Fibroblast of the conjunctiva (primary cell): ENCODE results near the gene TPGS2.
"Not testable (repeated sequence)": the region's sequence is repeated elsewhere in the genome, so short reads cannot be mapped to it uniquely, and the experiment has no call there.

Experiments used
- DNase-seq: peaks from one replicate; pipeline ENCODE4 v3.0.0-alpha.2; 2010; ENCODE audit warnings: low read depth

TPGS2 gene, protein sequence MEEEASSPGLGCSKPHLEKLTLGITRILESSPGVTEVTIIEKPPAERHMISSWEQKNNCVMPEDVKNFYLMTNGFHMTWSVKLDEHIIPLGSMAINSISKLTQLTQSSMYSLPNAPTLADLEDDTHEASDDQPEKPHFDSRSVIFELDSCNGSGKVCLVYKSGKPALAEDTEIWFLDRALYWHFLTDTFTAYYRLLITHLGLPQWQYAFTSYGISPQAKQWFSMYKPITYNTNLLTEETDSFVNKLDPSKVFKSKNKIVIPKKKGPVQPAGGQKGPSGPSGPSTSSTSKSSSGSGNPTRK

DNA sequence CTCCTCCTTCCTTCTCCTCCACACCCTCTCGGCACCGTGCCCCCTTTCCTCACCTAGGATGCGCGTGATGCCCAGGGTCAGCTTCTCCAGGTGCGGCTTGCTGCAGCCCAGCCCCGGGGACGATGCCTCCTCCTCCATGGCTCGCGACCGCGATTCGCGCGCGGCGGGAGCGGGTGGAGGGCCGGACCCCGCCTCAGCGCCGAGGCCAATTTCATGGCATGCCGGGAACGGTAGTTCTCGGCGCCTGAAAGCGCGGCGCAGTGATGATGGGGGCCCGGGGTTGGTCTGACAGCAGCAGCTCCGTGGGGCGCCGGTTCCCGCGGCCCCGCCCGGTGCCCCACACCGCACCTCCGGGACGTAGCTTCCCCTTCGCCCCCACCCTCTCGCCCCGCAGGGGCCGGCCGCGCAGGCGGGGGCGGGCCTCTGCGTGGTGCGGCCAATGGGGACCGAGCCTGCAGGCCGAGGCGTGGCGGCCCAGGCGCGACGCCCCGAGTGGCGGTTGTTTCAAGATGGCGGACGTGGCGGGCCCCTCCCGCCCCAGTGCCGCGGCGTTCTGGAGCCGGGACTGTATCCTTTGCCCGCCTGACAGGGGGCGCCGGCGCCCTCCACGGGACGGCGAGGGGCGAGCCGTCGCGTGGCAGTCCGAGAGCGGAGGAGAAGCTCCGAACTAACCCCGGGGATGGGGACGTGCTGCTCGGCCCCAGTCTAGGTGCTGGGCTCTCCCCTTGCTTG is at the start of gene TPGS2, which contains the start of gene KIAA1328:
TSS of gene TPGS2 (minus strand) at position 373 of the 732 bp plus-strand sequence. CDS start at position 138, 235 bp downstream.
TSS of gene KIAA1328 (plus strand) at position 498 of the 732 bp plus-strand sequence. CDS start at position 510, 12 bp downstream.
- DNase-seq: peak; percentile 69

DNA sequence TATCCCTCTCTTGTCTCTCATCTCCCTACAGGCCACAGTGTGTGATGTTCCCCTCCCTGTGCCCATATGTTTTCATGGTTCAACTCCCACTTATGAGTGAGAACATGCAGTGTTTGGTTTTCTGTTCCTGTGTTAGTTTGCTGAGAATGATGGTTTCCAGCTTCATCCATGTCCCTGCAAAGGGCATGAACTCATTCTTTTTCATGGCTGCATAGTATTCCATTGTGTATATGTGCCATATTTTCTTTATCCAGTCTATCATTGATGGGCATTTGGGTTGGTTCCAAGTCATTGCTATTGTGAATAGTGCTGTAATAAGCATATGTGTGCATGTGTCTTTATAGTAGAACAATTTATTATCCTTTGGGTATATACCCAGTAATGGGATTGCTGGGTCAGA is 45.0 kb upstream of the TPGS2 start:
- not testable (repeated sequence) for DNase-seq

DNA sequence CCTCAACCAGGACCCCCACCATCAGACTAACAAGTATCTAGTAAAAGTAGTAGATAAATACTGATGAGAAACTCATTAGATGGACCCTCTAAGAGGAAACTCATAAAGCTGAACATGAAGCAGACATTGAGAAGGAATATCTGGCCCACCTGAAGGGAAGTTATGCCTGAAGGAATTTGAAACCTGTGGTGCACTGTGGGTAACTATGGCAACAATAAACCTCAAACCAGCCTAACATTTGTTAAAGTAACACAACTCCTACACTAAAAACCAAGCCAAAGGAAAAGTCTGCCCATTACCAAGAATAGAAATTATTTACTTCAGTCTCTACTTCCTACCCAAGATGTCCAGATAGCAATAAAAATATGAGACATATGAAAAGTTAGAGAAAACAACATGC is 43.5 kb upstream of the TPGS2 start:
- DNase-seq: no peak

DNA sequence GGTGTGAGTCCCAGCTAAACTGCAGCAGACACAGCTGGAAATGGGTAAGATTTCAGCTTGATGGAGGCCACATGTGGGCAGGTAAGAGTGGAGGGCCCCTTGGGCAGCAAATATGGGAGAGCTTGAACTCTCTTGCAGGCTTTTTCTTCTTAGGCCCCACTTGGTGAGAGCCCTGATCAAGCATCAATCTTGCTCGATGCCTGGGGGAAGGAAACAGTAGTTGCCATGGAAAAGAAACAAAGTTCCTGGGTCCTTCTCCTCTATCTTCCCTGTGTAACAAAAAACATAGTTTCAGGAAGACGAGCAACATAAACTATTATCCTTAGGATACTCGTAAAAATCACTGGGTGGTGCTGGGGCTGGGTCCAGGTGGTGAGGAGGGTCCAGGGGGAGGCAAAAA is 43.0 kb upstream of the TPGS2 start:
- no peak for DNase-seq

DNA sequence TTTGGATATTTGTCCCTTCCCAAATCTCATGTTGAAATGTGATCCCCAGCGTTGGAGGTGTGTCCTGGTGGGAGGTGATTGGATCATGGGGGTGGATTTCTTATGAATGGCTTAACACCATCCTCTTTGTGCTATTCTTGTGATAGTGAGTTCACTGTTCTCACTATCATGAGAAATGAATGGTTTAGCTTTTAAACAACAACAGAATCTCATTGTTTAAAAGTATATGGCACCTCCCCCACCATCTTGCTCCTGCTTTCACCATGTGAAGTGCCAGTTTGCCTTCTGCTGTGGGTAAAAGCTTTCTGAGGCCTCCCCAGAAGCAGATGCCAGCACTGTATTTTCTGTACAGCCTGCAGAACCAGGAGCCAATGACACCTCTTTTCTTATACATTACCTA is 38.3 kb upstream of the TPGS2 start:
- DNase-seq: no peak

DNA sequence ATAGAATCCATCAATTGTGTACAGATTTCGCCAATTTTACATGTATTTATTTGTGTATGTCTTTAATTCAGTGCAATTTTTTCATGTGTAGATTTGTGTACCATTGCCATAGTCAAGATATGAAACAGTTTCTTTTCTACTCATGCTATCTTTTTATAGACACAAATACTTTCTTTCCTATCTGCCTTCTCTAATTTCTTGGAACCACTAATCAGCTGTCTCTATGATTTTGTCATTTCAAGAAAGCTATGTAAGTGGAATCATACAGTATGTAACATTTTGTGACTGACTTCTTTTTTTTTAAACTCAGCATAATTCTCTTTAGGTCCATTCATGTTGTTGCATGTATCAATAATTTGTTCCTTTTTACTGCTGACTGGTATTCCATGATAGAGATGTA is 33.4 kb upstream of the TPGS2 start:
- DNase-seq: no peak

DNA sequence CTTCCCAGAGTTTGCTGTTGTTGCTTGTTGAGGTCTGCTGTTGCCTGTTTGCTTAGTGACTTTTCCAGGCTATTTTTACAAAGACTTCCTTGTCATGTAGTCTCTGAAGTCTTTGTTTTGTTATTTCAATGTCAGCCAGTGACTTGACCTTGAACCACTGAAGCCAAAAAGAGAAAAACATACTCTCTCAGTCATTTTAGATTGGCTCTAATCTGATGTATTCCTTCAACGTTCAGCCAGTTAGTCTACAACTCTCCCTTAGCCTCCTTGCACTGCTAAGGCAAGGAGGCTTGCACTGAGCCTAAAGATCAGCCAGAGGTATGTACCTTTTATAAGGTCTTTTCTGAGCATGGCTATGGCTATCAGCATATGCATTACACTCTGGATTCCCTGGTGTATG is 28.0 kb upstream of the TPGS2 start:
- DNase-seq: no peak

DNA sequence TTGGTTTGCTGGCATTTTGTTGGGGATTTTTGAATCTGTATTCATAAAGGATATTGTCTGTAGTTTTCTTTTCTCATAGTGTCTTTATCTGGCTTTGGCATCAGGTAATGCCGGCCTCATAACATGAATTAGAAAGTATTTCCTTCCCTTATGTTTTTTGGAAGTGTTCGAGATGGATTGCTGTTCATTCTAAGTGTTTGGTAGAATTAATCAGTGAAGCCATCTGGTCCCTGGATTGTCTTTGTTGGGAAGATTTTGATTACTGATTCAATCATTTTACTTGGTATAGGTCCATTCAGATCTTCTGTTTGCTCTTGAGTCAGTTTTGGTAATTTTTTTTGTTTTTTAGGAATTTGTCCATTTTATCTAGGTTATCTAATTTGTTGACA is 22.4 kb upstream of the TPGS2 start:
- no peak for DNase-seq

DNA sequence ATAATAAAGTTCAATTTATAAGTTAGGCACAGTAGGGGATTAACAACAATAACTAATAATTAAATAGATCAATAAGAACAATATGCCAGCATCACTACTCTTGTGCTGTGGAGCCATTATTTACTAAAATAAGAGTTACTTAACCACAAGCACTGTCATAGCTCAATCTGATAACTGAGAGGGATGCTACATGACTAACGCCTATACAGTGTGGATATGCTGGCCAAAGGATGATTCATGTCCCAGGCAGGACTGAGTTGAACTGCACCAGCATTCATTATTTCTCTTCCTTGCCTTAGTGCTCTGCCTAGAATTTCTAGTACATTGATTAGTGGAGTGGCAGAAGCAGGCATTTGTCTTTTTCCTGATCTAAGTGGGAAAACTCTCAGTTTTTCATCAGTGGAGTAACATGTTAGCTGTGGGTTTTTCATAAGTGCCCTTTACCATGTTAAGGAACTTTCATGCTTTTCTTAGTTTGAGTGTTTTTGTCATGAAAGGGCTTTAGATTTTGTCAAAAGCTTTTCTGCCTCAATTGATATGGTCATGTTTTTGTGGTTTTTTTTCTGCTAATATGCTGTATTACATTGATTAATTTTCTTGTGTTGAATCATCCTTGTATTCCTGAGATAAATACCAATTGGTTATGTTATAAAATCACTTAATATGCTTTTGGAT is 21.9 kb upstream of the TPGS2 start:
- peak; percentile 75 for DNase-seq

DNA sequence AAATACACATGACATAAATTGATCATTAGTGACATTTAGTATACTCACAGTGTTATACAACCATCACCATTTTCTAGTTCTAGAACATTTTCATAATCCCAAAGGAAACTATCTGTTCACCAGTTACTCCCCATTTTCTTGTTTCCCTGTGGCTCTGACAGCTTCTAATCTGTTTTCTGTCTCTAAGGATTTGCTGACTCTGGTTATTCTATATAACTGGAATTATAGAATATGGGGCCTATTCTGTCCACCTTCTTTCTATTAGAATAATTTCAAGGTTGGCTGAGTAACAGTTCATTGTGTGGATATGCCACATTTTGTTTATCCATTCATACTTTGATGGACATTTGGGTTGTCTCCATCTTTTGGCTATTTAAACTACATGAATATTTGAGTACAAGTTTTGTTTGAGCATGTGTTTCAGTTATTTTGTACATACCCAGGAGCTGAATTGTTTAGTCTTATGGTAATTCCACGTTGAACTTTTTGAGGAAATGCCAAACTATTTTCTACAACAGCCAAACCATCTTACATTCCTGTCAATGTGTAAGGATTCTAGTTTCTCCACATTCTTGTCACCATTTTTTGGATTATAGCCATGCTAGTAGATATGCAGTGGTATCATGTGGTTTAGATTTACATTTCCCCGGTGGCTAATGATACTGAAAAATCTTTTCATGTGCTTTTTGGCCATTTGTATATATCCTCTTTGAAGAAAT is 20.6 kb upstream of the TPGS2 start:
- peak; percentile 65 for DNase-seq

DNA sequence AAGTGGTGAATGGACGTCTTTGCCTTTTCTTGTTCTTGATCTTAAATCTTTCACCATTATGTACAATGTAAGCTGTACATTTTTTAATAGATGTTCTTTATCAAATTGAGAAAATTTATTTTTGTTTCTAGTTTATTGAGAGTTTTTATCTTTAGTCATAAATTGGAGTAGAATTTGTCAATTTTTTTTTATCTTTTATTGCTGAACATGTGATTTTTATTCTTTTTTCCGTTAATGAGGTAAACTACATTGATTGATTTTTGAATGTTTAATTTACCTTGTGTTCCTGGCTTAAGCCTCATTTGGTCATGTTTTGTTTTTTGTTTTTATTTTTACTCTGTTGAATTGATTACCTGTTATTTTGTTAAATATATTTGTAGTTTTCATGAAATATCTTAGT is 19.8 kb upstream of the TPGS2 start:
- no peak for DNase-seq

DNA sequence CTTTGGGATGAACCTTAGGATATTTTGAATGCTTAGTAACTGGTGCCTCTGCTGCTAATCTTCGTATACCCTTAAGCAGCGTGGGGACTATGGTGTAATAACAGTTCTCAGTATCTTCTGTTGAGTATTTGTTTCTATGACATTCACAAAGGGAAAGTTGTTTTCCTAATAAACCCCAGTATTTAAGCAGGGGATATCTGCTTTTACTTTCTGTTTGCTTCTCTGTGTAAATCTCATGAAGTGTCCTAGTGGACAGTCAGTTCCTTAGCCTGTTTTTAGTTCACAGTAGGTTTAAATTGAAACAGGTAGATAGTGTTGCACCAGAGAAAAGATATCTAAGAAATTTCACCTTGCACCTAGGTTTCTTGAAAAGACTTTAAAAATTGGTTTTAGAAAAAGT is 15.0 kb upstream of the TPGS2 start:
- DNase-seq: no peak

DNA sequence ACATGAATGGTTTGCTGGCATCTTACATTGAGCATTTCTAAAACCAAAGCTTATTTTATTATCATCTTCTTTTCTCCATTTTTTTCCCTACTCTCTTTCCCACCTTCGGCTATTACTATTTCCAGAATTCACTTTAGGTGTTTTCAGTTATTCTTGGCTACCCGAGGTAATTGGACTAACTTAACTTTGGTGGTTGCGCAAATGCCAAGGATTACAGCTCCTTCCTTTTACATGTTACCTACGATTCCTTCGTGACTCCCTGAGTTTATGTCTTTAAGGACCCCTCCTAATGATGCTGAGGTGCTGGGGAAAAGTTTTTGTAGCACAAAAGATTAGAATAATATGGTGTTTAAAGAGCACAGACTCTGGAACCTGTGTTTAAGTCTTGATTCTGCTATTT is 14.4 kb upstream of the TPGS2 start:
- DNase-seq: no peak

DNA sequence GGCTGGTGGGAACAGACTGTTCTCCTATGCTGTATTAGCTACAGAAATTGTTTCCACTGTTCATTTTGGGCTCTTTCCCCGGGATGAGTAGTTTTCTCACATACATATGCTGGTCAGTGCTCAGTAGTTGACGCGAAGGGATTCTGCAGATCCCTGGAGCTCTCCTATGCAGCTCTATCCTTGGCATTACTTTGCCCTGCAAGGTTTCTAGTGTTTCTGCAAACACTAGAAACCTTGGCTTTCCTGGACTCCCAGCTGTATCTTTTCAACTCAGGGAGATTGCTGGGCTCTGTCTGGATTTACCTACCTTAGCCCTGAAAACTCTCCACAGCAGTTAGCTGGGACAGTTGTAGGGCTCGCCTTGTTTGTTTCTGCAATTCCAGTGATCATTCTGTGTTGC is 11.0 kb upstream of the TPGS2 start:
- DNase-seq: no peak

DNA sequence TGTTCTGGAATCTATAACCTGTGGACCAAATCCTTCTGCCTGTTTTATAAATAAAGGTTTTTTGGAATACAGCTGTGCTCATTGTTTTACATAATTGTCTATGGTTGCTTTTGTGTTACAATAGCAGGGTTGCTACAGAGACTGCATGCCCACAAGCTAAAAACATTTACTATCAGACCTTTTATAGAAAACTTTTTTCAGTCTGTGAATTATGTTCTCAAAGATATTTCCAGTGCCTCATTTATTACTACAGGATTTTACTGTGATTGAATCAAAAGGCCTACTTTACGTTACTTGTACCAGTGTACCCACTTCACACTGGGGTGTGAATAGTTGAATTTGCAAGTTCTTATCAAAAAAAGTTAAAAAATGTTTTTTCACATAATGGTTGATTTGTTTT is 7.1 kb upstream of the TPGS2 start:
- no peak for DNase-seq

DNA sequence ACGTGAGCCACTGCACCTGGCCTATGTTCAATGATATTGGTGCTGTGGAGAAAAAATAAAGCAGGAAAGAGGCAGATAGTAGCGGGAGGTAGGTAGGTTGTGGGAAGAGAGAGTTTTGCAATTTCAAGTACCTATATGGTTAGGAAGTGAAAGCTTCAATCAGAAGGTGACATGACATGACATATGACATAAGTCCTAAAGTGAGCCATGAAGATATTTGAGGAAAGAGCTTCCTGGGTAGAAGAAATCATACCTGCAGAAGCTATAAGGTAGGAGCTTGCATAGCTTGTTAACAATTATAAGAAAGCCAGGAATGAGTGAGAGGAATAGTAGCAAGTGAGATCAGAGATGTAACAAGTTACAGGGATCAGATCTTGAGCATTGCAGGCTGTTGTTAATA is 4.3 kb upstream of the TPGS2 start:
- DNase-seq: no peak

DNA sequence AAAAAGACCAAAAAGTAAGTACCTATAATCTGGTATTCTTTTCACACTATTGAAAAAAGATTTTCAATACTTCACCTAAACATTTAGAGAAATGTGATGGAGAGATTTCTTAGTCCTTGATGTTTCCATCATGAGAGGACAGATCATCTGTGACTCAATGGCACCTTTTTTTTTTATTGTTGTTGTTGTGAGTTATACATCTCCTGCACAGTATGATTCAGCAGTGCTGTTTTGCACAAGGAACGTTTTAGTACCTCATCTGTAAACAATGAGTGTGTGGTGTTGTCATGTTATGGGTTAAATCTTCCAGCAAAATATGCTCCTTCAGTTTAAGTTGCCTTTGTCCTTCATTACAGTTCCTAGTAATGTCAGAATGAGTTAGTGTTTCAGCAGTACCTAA is 2.3 kb upstream of the TPGS2 start:
- no peak for DNase-seq

DNA sequence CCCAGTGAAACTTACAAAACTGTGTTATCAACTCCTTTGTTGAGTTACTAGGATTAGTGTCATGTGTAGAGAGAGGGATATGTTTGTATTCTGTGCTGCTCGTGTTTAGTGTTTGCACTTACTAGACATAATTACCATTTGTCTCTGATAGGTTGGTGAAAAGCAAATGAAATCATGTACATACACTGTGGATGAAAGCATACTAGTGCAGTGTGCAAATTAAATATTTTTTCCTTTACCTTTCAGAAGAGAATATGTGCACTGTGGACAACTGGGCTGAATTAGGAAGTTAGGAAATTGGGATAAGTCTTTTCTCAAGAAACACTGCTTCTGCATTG is 1.3 kb upstream of the TPGS2 start:
- no peak for DNase-seq

DNA sequence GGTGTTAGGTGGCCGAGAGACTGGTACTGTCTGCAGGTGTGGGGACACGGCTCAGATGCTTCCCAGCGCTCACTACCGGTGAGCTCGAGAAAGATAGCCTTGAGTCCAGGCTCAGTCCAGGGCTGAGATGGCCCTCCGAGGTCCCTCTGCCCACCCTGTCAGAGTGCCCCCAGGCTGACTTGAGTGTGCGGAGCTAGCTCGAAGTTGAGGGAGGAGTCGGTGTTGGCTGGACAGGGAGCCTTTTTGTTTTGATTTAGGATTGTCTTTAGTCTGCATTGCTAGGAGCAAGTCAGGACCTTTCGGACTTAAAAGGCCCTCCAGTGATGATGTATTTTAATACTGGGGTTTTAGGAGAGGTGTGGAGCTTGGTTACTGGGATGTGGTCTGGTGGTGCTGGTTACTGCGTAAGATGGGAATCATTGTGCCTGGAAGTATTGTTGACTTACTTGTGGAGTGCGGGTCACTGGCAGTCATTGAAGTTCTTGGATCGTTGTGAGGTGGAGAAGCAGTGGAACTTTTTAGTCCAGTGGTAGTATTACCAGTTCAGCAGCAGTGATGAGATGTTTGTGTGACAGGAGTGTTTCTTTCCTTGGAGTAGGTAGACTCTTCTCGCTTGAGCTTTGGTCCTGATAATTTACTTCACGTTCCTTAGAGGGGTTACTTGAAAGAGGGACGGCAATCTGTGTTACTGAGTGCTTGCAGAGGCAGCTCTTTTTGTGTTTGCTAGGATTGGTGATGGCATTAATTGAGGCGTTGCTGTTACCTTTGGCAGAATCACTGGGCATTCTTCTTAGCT is 758 bp upstream of the TPGS2 start:
- no peak for DNase-seq

DNA sequence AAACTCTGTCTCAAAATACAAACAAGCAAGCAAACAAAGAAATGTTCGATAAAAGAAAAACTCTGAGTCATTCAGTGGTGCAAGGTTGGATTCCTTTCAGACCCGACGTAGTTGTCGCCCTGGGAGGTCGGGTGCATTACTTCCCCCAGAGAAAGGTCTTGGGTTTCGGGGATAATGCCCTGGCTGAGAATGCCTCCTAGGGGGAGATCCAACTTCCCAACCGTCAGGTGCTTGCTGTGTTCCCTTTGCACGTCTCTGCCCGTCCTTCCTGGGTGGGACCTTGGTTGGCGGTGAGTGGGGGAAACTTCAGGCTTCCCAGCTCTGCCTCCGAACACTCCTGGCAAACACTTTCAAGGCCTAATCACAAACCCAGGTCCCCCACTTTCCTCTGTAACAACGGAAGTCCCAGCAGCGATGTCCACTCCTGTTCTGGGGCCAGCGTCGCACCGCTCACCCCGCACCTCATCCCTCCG is 609 bp downstream of the TPGS2 start:
- DNase-seq: peak; percentile 43

DNA sequence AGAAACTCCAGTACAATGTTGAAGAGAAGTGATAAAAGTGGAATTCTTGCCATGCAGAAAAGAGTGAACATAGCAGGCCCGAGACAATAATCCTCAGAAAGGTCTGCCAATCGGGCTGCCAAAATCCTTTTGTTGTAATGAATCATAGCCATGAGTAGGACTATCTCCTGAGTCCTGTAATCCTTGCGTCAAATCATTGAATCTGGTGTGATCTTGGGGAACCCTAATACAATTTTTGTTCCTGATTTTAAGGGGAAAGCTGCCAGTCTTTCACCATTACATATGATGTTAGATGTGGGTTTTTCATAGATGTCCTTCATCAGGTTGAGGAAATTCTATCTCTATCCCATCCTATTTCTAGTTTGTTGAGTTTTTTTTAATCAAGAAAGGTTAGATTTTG is 2.2 kb downstream of the TPGS2 start:
- DNase-seq: no peak

DNA sequence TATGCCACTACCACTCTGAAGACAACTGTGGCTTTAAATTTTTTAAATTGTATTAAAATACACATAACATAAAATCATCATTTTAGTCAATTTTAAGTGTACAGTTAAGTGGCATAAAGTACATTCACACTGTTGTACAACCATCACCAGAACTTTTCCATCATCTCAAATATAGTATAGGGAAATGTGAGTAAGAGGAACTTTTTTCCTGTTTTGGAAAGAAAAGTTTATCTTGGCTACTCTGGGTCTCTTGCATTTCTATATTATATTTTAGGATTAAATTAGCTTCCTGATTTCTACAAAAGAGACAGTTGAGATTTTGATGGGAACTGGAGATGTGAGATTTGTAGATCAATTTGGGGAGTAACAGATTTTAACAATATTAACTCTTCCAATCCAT is 3.3 kb downstream of the TPGS2 start:
- no peak for DNase-seq
